Activated CD8-positive, alpha-beta memory T cell treated with anti-CD3 and anti-CD28 coated beads, Interleukin-2, amount 50 U/mL, for 1 hour (primary cell): ENCODE measurements around the gene CNTNAP5.

Experiments used
- DNase-seq: peaks from one replicate; pipeline ENCODE4 v3.0.0-alpha.2; 2020; ENCODE audit errors: extremely low read depth

CNTNAP5 gene

DNA sequence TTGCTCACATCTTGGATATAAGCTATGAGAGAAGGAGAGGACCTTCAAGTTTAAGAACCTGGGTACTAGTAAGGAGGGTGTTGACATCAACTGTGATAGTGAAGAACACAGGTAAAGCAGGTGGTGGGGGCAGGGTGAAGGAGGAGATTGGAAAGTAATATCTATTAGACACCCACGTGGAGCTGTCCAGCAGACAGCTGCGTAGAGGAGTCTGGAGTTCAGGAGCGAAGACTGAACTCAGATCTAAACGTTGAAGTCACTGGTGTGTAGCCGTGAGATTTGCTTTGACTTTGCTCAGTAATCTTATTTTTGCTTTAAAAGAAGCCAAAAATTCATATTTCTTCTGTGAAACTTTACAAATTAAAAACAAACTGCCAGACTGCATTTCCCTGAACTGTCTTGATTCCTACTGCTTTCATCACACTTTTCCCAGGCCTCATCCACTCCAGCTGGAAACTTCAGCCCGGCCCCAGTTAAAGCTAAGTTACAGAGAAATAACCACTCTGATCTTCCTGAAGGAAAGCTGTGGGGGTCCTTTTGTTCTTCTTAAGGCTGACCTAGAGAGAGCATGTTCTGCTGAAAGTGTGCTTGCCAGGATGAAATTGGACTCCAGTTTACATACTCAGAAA, 533.3 kb downstream of the CNTNAP5 start:
- DNase-seq = no peak

GRCh38 chr2:124559236-124559635, 534.1 kb downstream of the CNTNAP5 start:
- DNase-seq = no peak

DNA sequence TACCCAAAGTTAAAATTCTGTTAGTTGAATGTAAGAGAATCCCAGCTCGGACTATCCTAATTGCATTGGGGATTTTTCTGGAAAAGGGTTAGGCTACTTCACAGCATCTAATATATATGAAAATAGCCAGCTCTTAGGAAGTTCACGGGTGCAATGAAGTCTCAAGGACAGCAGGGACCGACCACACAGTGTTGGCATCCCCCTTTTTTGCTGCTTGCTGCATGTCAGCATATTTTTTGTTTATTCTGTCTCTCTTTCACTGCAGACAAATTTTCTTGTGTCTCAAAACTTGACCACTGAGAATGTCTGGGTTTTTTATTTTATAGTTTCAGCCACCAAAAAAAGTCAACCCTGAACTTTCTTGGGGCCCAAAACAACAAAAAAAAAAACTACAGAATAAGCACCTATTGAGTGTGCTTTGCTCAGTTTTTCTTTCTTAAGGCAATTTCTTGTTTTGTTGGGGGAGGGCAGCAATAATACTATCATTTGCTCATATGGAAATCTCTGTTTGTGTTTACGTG, 535.6 kb downstream of the CNTNAP5 start:
- DNase-seq = no peak

DNA sequence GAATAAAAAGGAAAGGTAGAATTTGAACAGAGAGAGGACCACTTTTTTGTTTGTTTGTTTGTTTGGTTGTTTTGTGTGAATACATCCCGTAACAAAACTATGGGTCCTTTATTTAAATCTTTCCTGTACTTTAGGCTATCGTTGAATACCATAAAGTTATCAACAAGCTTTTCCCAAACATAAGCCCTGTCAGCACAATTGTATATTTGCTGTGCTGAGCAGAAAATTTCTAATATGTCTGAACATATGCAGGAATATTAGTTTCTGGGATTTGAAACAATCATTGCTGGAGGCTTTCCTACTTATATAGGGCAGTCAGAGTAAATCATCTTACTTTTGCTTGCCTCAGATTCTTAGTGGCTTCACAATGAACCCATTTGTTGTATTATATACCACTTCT, 536.4 kb downstream of the CNTNAP5 start:
- DNase-seq = no peak

GRCh38 chr2:124563426-124563825, 538.3 kb downstream of the CNTNAP5 start:
- no peak for DNase-seq

DNA sequence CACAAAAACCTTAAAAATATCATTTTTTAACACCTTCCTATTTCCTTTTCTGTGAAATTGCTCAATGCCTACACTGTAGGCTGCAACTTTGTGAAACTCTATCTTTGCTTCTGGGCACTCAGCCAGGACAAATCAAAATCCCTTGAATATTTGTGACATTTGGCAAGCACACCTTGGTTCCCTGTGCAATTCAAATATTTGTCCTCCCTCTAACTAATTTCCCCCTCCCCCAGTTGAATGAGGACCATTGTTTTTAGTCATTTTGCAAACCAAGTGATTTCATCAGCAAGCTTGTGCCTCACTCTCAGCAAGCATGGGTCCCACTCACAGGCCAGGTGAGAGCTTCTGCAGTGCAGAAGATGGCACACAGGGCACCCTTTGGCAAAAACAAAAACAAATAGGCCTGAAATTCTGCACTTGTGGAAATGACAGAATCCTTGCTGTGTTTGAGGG, 541.5 kb downstream of the CNTNAP5 start:
- DNase-seq = no peak

DNA sequence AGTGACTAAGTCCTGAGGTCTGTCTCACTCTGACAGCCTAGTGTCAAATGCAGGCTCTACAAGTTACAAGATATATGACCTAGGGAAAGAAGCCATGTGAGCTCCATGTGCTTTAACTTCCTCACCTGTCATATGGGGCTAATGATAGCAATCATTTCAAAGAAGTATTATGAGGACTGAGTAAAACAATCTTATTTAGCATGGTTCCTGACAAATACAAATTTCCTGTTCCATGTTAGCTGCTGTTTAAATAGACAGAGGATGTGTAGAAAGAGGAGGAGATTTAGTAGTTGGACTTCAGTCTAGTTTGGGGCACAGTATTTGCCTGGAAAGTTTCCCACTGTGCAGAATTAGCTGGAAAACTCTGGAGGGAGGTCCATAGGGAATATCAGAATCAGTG, 545.8 kb downstream of the CNTNAP5 start:
- no peak for DNase-seq

DNA sequence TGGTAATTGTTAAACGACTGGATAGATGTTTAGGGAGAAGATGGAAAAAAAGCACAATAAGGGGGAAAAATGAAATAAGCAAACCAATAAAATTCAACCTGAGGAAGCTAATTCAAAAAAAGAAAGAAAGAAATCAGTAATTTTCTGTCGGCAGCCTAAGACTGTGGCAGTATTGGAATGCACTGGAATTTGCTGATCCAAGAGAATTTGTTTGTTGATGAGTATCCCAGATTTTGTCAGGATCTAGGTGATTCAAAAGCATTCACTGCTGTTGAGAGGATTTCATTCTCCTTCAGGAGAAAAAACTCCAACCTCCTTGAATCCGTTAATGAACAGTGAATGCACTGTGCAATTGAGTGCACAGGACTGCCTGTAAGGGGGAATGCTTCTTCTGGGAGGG, 546.7 kb downstream of the CNTNAP5 start:
- DNase-seq = no peak

GRCh38 chr2:124572934-124573634, 548.0 kb downstream of the CNTNAP5 start:
- no peak for DNase-seq

GRCh38 chr2:124575497-124575896, 550.4 kb downstream of the CNTNAP5 start:
- DNase-seq = no peak

DNA sequence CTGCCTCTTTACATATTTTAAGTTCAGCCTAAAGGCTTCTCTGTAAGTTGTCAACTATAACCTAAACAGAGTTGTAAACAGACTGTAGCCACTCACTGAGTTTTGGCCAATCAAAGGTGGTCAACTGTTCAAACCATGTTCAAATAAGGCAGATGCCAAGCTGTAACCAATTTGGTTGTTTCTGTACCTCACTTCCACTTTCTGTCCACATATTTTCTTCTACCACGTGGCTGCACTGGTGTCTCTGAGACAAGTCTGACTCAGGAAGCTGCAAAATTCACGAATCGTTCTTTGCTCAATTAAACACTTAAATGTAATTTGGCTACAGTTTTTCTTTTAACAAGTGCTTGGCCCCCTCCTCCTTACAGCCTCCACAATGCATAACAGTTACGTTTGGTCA, 555.2 kb downstream of the CNTNAP5 start:
- no peak for DNase-seq

- no peak for DNase-seq
Observed at GRCh38 chr2:124582387-124582786, 557.3 kb downstream of the CNTNAP5 start.

- DNase-seq = no peak
Observed at GRCh38 chr2:124584615-124585014, 559.5 kb downstream of the CNTNAP5 start.

DNA sequence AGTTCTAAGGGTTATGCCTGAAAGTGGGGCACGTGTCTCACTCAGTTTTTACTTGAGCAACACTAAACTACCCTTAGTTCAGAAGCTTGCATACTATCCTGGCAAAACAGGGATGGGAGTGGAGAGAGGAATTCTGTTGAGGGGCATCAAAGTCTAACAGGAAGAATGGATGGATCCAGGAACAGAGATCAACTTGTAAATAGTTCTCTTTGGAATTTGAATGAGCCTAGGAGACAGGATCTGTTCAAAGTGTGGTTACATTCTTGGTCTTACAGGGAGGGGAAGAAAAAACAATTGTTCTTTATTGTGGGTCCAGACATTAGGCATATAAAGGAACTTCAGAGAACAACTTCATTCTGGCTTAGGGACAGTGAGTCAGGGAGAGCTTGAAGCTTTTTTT, 560.2 kb downstream of the CNTNAP5 start:
- DNase-seq = no peak

GRCh38 chr2:124586210-124586609, 561.1 kb downstream of the CNTNAP5 start:
- DNase-seq = no peak

GRCh38 chr2:124586835-124587234, 561.7 kb downstream of the CNTNAP5 start:
- no peak for DNase-seq

- DNase-seq = no peak
Observed at GRCh38 chr2:124589971-124590370, 564.9 kb downstream of the CNTNAP5 start.

GRCh38 chr2:124602759-124603158, 577.7 kb downstream of the CNTNAP5 start:
- no peak for DNase-seq

GRCh38 chr2:124604940-124605339, 579.9 kb downstream of the CNTNAP5 start:
- no peak for DNase-seq

DNA sequence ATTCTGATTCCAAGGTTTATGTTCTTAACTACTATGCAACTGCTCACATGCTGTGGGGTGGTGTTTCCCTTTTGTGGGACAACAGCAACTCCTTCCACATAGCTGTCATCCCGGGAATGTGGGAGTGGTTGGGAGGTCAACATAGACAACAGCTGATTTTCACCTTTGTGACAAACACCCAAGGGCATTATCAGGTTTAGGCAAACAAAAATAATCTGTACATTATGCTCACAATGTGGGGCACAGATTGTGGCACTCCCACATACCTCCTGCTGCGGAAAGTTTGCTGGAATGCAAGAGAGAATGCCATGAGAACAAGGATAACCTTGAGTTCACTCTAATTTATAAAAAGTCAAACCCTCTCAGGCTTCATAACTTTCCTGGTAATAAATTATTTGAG, 582.6 kb downstream of the CNTNAP5 start:
- no peak for DNase-seq

DNA sequence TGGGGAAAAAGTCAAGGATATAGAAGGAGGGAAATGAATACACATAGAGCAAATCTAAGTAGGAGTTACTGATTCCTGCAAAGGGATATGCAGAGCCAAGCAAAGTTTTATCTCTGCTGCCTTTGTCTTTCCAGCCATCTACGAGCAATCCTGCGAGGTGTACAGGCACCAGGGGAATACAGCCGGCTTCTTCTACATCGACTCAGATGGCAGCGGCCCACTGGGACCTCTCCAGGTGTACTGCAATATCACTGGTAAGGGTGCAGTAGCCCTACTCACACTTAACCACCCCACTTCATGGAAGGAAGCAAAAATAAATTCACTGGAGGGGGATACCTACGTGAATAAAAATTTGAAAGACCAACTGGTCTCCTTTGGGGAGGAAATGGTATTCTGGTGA, 584.6 kb downstream of the CNTNAP5 start:
- DNase-seq = no peak

DNA sequence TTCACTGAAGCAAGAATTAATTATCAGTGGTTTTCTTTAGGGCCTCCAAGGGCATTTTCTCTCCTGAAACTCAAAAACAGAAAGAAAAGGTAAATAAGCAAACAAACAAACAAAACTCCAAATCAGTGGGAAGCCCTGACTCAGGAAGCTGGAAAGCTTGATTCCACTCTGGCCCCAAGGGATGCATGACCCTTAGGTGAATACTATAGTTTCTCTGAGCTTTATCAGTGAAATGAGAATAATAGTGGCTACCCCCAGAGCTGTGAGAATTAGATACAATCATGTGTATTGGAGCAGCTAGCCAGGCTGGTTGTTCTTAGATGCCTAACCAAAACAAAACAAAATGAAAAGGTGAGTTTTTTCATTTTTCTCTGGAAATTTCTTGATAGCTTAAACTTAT, 585.1 kb downstream of the CNTNAP5 start:
- no peak for DNase-seq

DNA sequence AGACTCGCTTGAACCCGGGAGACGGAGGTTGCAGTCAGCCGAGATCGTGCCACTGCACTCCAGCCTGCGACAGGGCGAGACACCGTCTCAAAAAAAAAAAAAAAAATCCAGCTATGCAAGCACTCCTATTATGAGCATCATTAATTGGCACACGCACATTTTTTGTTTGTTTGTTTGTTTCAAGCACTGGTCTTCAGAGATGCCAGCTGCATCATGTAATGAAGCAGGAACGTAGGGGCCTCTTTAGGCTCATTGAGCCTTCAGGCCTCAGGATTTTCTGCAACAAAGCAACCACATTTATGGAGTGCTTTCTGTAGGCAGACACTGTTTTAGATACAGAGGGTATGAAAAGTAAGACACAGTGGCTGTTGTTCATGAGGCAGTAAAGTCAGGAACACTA, 585.8 kb downstream of the CNTNAP5 start:
- no peak for DNase-seq
